ENCODE measurements around the gene MPL.

DNA sequence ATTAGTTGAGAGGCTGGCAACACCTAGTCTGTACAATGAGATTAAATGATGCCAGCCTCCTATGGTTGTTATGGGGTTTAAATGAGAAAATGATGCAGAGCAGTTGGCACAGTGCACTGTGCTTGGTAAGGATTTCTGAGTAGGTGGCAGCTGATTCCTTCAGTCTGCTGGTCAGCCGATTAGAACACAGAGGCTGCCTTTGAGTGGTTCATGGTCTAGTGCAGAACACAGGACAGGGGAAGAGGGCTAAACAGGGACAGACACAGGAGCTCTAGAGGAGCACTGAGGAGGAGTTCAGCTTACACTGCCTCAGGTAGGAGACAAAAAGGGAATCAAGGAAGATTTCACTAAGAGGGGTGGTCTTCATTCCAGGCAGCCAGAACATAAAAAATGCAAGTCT is 35.4 kb upstream of the MPL start:
- TF ChIP-seq EZH2 (IDR thresholded peaks at IDR 0.05) (no peak), POLR2A (IDR thresholded peaks at IDR 0.05; ENCODE audit: borderline replicate concordance, extremely low read depth, insufficient read depth, insufficient read length) (no peak), EZH2phosphoT487 (IDR thresholded peaks at IDR 0.05; ENCODE audit: borderline replicate concordance) (no peak), POLR2AphosphoS5 (IDR thresholded peaks at IDR 0.05; ENCODE audit: low read depth, low read length) (no peak), TCF7L2 (IDR thresholded peaks at IDR 0.05; ENCODE audit: borderline replicate concordance, extremely low read depth, insufficient read depth, insufficient read length) (no peak), CEBPB (IDR thresholded peaks at IDR 0.05; ENCODE audit: low read depth) (no peak), SP1 (IDR thresholded peaks at IDR 0.05; ENCODE audit: low read depth) (no peak), ZFX (IDR thresholded peaks at IDR 0.05) (no peak), EGR1 (IDR thresholded peaks at IDR 0.05; ENCODE audit: low read depth) (no peak), ZNF274 (IDR thresholded peaks at IDR 0.05; ENCODE audit: low read depth, low read length) (no peak), SIN3A (IDR thresholded peaks at IDR 0.05; ENCODE audit: low read depth) (no peak)
- TF ChIP-seq, protein P1, sequence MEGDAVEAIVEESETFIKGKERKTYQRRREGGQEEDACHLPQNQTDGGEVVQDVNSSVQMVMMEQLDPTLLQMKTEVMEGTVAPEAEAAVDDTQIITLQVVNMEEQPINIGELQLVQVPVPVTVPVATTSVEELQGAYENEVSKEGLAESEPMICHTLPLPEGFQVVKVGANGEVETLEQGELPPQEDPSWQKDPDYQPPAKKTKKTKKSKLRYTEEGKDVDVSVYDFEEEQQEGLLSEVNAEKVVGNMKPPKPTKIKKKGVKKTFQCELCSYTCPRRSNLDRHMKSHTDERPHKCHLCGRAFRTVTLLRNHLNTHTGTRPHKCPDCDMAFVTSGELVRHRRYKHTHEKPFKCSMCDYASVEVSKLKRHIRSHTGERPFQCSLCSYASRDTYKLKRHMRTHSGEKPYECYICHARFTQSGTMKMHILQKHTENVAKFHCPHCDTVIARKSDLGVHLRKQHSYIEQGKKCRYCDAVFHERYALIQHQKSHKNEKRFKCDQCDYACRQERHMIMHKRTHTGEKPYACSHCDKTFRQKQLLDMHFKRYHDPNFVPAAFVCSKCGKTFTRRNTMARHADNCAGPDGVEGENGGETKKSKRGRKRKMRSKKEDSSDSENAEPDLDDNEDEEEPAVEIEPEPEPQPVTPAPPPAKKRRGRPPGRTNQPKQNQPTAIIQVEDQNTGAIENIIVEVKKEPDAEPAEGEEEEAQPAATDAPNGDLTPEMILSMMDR (IDR thresholded peaks at IDR 0.05 in 2 of 3, conservative IDR thresholded peaks at IDR 0.05 in 1 of 3; ENCODE audit: borderline replicate concordance in 1 of 3, insufficient read depth in 1 of 3, low read depth in 2 of 3, low read length in 2 of 3) = no peak
- TF ChIP-seq, protein P2, sequence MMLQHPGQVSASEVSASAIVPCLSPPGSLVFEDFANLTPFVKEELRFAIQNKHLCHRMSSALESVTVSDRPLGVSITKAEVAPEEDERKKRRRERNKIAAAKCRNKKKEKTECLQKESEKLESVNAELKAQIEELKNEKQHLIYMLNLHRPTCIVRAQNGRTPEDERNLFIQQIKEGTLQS (IDR thresholded peaks at IDR 0.05) = no peak
- TF ChIP-seq, protein P3, sequence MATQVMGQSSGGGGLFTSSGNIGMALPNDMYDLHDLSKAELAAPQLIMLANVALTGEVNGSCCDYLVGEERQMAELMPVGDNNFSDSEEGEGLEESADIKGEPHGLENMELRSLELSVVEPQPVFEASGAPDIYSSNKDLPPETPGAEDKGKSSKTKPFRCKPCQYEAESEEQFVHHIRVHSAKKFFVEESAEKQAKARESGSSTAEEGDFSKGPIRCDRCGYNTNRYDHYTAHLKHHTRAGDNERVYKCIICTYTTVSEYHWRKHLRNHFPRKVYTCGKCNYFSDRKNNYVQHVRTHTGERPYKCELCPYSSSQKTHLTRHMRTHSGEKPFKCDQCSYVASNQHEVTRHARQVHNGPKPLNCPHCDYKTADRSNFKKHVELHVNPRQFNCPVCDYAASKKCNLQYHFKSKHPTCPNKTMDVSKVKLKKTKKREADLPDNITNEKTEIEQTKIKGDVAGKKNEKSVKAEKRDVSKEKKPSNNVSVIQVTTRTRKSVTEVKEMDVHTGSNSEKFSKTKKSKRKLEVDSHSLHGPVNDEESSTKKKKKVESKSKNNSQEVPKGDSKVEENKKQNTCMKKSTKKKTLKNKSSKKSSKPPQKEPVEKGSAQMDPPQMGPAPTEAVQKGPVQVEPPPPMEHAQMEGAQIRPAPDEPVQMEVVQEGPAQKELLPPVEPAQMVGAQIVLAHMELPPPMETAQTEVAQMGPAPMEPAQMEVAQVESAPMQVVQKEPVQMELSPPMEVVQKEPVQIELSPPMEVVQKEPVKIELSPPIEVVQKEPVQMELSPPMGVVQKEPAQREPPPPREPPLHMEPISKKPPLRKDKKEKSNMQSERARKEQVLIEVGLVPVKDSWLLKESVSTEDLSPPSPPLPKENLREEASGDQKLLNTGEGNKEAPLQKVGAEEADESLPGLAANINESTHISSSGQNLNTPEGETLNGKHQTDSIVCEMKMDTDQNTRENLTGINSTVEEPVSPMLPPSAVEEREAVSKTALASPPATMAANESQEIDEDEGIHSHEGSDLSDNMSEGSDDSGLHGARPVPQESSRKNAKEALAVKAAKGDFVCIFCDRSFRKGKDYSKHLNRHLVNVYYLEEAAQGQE (IDR thresholded peaks at IDR 0.05; ENCODE audit: low read depth) = no peak
